Natural killer cell treated with Interleukin-12 subunit alpha and Interleukin-12 subunit beta and Interleukin-15 and Interleukin-18, amount 100 ng/mL, for 72 hours (primary cell): ENCODE results near the gene KIF22. TPM values are rescaled to one million over a fixed set of nuclear protein-coding genes. Genes with fewer than 3 reads are reported as not detected.
A peak's percentile ranks its signal among the peaks of the same experiment; 100 is the strongest.

ENCODE experiments used
- ATAC-seq, 2 donors: fragments of 150-1000 bp; cut with Tn5 transposase in 1 of 2; sonication (Bioruptor Pico), chemical (Tn5 transposase) in 1 of 2; 2 replicates each; pipeline ENCODE4 v1.10.0; 2021
- DNase-seq: peaks from one replicate; pipeline ENCODE4 v3.0.0; 2022; ENCODE audit warnings: low spot score
- H3K27ac Mint-ChIP-seq, 2 donors: 1 replicate in 1 of 2; 2 replicates in 1 of 2; pipeline ENCODE4 v1.8.0; 2022; ENCODE audit warnings: mixed read lengths in 2 of 2, mild to moderate bottlenecking in 1 of 2, moderate library complexity in 1 of 2
- H3K27me3 Mint-ChIP-seq, 2 donors: 1 replicate in 1 of 2; 2 replicates in 1 of 2; pipeline ENCODE4 v1.8.0; 2022; ENCODE audit warnings: mixed read lengths in 2 of 2
- H3K36me3 Mint-ChIP-seq: one replicate; pipeline ENCODE4 v1.8.0; 2022; ENCODE audit warnings: mixed read lengths
- H3K4me1 Mint-ChIP-seq, 2 donors: 1 replicate in 1 of 2; 2 replicates in 1 of 2; pipeline ENCODE4 v1.8.0; 2022; ENCODE audit warnings: low read depth in 2 of 2, mixed read lengths in 2 of 2, mild to moderate bottlenecking in 1 of 2
- H3K4me3 Mint-ChIP-seq: one replicate; pipeline ENCODE4 v1.8.0; 2022; ENCODE audit warnings: mixed read lengths
- H3K9me3 Mint-ChIP-seq: 2 replicates; pipeline ENCODE4 v1.8.0; 2022; ENCODE audit warnings: mixed read lengths
- total RNA-seq, 2 donors: library from RNA; stranded (reverse); gene quantifications; one replicate each; pipeline ENCODE4 v1.2.3, GENCODE V29; 2022

Gene KIF22
- total RNA-seq, 2 donors from 2014 or later = 63.4 to 174 TPM

- ATAC-seq (no peak), DNase-seq (no peak)
- H3K36me3 Mint-ChIP-seq = peaks cover 17% of the 10 kb centered on the region
- H3K27me3 Mint-ChIP-seq = no peaks in the 10 kb centered on the region
- H3K9me3 Mint-ChIP-seq = no peaks in the 10 kb centered on the region
- H3K4me3 Mint-ChIP-seq = no peak overlapping the region
- peak overlapping the region in 1 of 2 donors; percentile 19 for H3K27ac Mint-ChIP-seq
- peaks cover 36 to 37% of the 10 kb centered on the region in 2 donors for H3K4me1 Mint-ChIP-seq
Observed at GRCh38 chr16:29794231-29794710, 3.7 kb downstream of the KIF22 start.

- Mint-ChIP-seq H3K4me3 (no peak overlapping the region), H3K4me1 (peaks cover 18% of the 10 kb centered on the region in 2 donors), H3K27me3 (no peaks in the 10 kb centered on the region), H3K9me3 (no peaks in the 10 kb centered on the region), H3K27ac (peak overlapping the region; percentile 98 to 99), H3K36me3 (peaks cover 17% of the 10 kb centered on the region)
- no peak for DNase-seq
- no peak for ATAC-seq
Observed at GRCh38 chr16:29802416-29802935, 11.9 kb downstream of the KIF22 start.

GRCh38 chr16:29804020-29804419 lies 13.5 kb downstream of the KIF22 start:
- H3K27ac Mint-ChIP-seq = peak overlapping the region; percentile 98 to 99
- peaks cover 12% of the 10 kb centered on the region for H3K36me3 Mint-ChIP-seq
- H3K4me1 Mint-ChIP-seq = peaks cover 31 to 32% of the 10 kb centered on the region in 2 donors
- DNase-seq (no peak), ATAC-seq (no peak)
- H3K4me3 Mint-ChIP-seq = peak overlapping the region; percentile 99
- H3K27me3 Mint-ChIP-seq = no peaks in the 10 kb centered on the region
- no peaks in the 10 kb centered on the region for H3K9me3 Mint-ChIP-seq

- no peaks in the 10 kb centered on the region for H3K27me3 Mint-ChIP-seq
- DNase-seq = no peak
Observed at GRCh38 chr16:29804455-29805231, 14.1 kb downstream of the KIF22 start.

GRCh38 chr16:29805232-29806098 lies 14.9 kb downstream of the KIF22 start:
- peaks cover 36% of the 10 kb centered on the region in 2 donors for H3K4me1 Mint-ChIP-seq
- peak overlapping the region; percentile 98 to 99 for H3K27ac Mint-ChIP-seq
- no peaks in the 10 kb centered on the region for H3K9me3 Mint-ChIP-seq
- no peaks in the 10 kb centered on the region for H3K27me3 Mint-ChIP-seq
- DNase-seq = peak; percentile 99
- peak overlapping the region; percentile 99 for H3K4me3 Mint-ChIP-seq
- peak; percentile 82 to 86 for ATAC-seq
- peaks cover 12% of the 10 kb centered on the region for H3K36me3 Mint-ChIP-seq

More at GRCh38 chr16:29804455-29805231, 14.1 kb downstream of the KIF22 start:
- H3K9me3 Mint-ChIP-seq = no peaks in the 10 kb centered on the region
- peaks cover 12% of the 10 kb centered on the region for H3K36me3 Mint-ChIP-seq
- H3K4me3 Mint-ChIP-seq = peak overlapping the region; percentile 99
- no peak for ATAC-seq
- H3K27ac Mint-ChIP-seq = peak overlapping the region; percentile 98 to 99
- H3K4me1 Mint-ChIP-seq = peaks cover 31 to 32% of the 10 kb centered on the region in 2 donors

GRCh38 chr16:29806099-29806579 lies 15.6 kb downstream of the KIF22 start, which contains the start of gene MAZ:
Gene MAZ (plus strand): TSS chr16:29806529. CDS start chr16:29806702, 173 bp downstream.
- ATAC-seq (peak; percentile 22 to 33), DNase-seq (peak; percentile 83)
- H3K27me3 Mint-ChIP-seq = no peaks in the 10 kb centered on the region
- peaks cover 12% of the 10 kb centered on the region for H3K36me3 Mint-ChIP-seq
- no peaks in the 10 kb centered on the region for H3K9me3 Mint-ChIP-seq
- H3K4me1 Mint-ChIP-seq = peaks cover 42 to 43% of the 10 kb centered on the region in 2 donors
- peak within 1 kb of the TSS; percentile 98 to 99 for H3K27ac Mint-ChIP-seq
- H3K4me3 Mint-ChIP-seq = peak within 1 kb of the TSS; percentile 99

- DNase-seq = no peak
- H3K9me3 Mint-ChIP-seq = no peaks in the 10 kb centered on the region
- H3K4me3 Mint-ChIP-seq = peak overlapping the region; percentile 99
- H3K27ac Mint-ChIP-seq = peak overlapping the region; percentile 93 to 97
- no peaks in the 10 kb centered on the region for H3K27me3 Mint-ChIP-seq
- H3K36me3 Mint-ChIP-seq = peaks cover 7% of the 10 kb centered on the region
- ATAC-seq = no peak
- H3K4me1 Mint-ChIP-seq = peaks cover 49% of the 10 kb centered on the region in 2 donors
Observed at GRCh38 chr16:29806641-29807425, 16.3 kb downstream of the KIF22 start.

- Mint-ChIP-seq H3K27ac (peak overlapping the region; percentile 93 to 97), H3K36me3 (peaks cover 7% of the 10 kb centered on the region), H3K27me3 (no peaks in the 10 kb centered on the region), H3K9me3 (no peaks in the 10 kb centered on the region), H3K4me3 (peak overlapping the region; percentile 99), H3K4me1 (peaks cover 49 to 52% of the 10 kb centered on the region in 2 donors)
- peak; percentile 26 to 56 for ATAC-seq
- DNase-seq = peak; percentile 92
Observed at GRCh38 chr16:29807426-29808218, 17.1 kb downstream of the KIF22 start.

GRCh38 chr16:29808219-29808900 lies 17.8 kb downstream of the KIF22 start:
- Mint-ChIP-seq H3K36me3 (peaks cover 7% of the 10 kb centered on the region), H3K27me3 (no peaks in the 10 kb centered on the region)
- no peak for ATAC-seq

GRCh38 chr16:29809031-29809747 lies 18.6 kb downstream of the KIF22 start:
- H3K27me3 Mint-ChIP-seq = no peaks in the 10 kb centered on the region
- H3K27ac Mint-ChIP-seq = peak overlapping the region; percentile 93 to 97
- H3K4me1 Mint-ChIP-seq = peaks cover 42 to 46% of the 10 kb centered on the region in 2 donors
- H3K36me3 Mint-ChIP-seq = peaks cover 7% of the 10 kb centered on the region
- no peaks in the 10 kb centered on the region for H3K9me3 Mint-ChIP-seq
- ATAC-seq (no peak), DNase-seq (no peak)
- H3K4me3 Mint-ChIP-seq = peak overlapping the region; percentile 99

More at GRCh38 chr16:29808219-29808900, 17.8 kb downstream of the KIF22 start:
- no peak for DNase-seq
- Mint-ChIP-seq H3K4me3 (peak overlapping the region; percentile 99), H3K27ac (peak overlapping the region; percentile 93 to 97), H3K4me1 (peaks cover 49 to 52% of the 10 kb centered on the region in 2 donors), H3K9me3 (no peaks in the 10 kb centered on the region)
